IMR-90 (cell line): ENCODE measurements around the gene RAB6C. TPM values are rescaled to one million over a fixed set of nuclear protein-coding genes. Genes with fewer than 3 reads are reported as not detected.

Experiments
- ATAC-seq: fragments of 200-7000 bp; cut with Tn5 transposase; 2 replicates; pipeline ENCODE4 v1.9.1; 2020; ENCODE audit warnings: low read depth, mild to moderate bottlenecking, moderate library complexity
- BruUV-seq: library from RNA; stranded (reverse); fragments of 400-500 nt; replicated peaks from 2 replicates; lab custom pipeline; 2021; lab: Mats Ljungman, UMichigan
- CTCF ChIA-PET: fragments of 300-600 bp; formaldehyde crosslinking; extraction: SDS; loops from one replicate; lab custom pipeline; 2021; ENCODE audit warnings: antibody characterized with exemption; lab: Yijun Ruan, JAX
- POLR2A ChIA-PET: fragments of 300-600 bp; sonication (Branson Sonifier 250); formaldehyde crosslinking; loops from one replicate; lab custom pipeline; 2022; ENCODE audit warnings: antibody characterized with exemption; ENCODE audit not compliant: unreplicated experiment; lab: Charles Lee
- DNase-seq: peaks from one replicate; pipeline ENCODE4 v3.0.0; 2013
- H2AFZ ChIP-seq: replicated peaks from 2 replicates; pipeline ENCODE3; 2013; ENCODE audit warnings: low read length, mild to moderate bottlenecking; ENCODE audit not compliant: poor library complexity
- H2AK5ac ChIP-seq: 2 replicates; pipeline ENCODE4 v1.6.1; 2013; ENCODE audit warnings: low read depth, low read length, inconsistent platforms
- H2AK9ac ChIP-seq: replicated peaks from 2 replicates; pipeline ENCODE3; 2013; ENCODE audit warnings: mild to moderate bottlenecking, low read depth, low read length, moderate library complexity; ENCODE audit not compliant: poor library complexity
- H2BK120ac ChIP-seq: 2 replicates; pipeline ENCODE4 v1.6.1; 2013; ENCODE audit warnings: low read depth, low read length, inconsistent platforms
- H2BK15ac ChIP-seq: 3 replicates; pipeline ENCODE4 v1.6.1; 2013; ENCODE audit warnings: low read depth, low read length, inconsistent platforms
- H2BK20ac ChIP-seq: 2 replicates; pipeline ENCODE4 v1.6.1; 2013; ENCODE audit warnings: low read depth, mild to moderate bottlenecking, inconsistent platforms, low read length, moderate library complexity
- H2BK5ac ChIP-seq: 2 replicates; pipeline ENCODE4 v1.6.1; 2013; ENCODE audit warnings: mild to moderate bottlenecking, low read depth, low read length, inconsistent platforms; ENCODE audit not compliant: poor library complexity, severe bottlenecking
- H3K14ac ChIP-seq: replicated peaks from 2 replicates; pipeline ENCODE4 v1.6.1; 2013; ENCODE audit warnings: low read depth, low read length, inconsistent platforms
- H3K18ac ChIP-seq: 2 replicates; pipeline ENCODE4 v1.6.1; 2013; ENCODE audit warnings: low read depth, low read length, control low read depth
- H3K23ac ChIP-seq: 2 replicates; pipeline ENCODE4 v1.6.1; 2013; ENCODE audit warnings: low read depth, low read length, inconsistent platforms
- H3K27ac ChIP-seq: 2 replicates; pipeline ENCODE4 v1.5.1; 2013; ENCODE audit warnings: mild to moderate bottlenecking, control low read depth, low read length; ENCODE audit not compliant: insufficient read depth
- H3K27me3 ChIP-seq: 2 replicates; pipeline ENCODE4 v1.6.1; 2013; ENCODE audit warnings: low read length; ENCODE audit not compliant: control insufficient read depth, insufficient read depth
- H3K36me3 ChIP-seq: 2 replicates; pipeline ENCODE4 v1.6.1; 2013; ENCODE audit warnings: low read length, mixed read lengths; ENCODE audit not compliant: control insufficient read depth, insufficient read depth
- H3K4ac ChIP-seq: 2 replicates; pipeline ENCODE4 v1.6.1; 2013; ENCODE audit warnings: low read depth, low read length, inconsistent platforms
- H3K4me1 ChIP-seq: 2 replicates; pipeline ENCODE4 v1.6.1; 2013; ENCODE audit warnings: low read length, mixed read lengths; ENCODE audit not compliant: control insufficient read depth, insufficient read depth
- H3K4me2 ChIP-seq: 2 replicates; pipeline ENCODE4 v1.6.1; 2013; ENCODE audit warnings: low read depth, mild to moderate bottlenecking, control low read depth, low read length, moderate library complexity
- H3K4me3 ChIP-seq: 2 replicates; pipeline ENCODE4 v1.5.1; 2013; ENCODE audit warnings: low read depth, mild to moderate bottlenecking, control low read depth, low read length, moderate library complexity; ENCODE audit not compliant: insufficient read depth
- H3K56ac ChIP-seq: 2 replicates; pipeline ENCODE4 v1.6.1; 2013; ENCODE audit warnings: low read length, inconsistent platforms; ENCODE audit not compliant: insufficient read depth; ENCODE audit errors: extremely low read depth
- H3K79me1 ChIP-seq, 2 experiments: 2 replicates each; pipeline ENCODE4 v1.6.1; 2013; ENCODE audit warnings: low read length in 2 of 2, inconsistent platforms in 1 of 2, low read depth in 1 of 2
- H3K9ac ChIP-seq: 2 replicates; pipeline ENCODE4 v1.6.1; 2013; ENCODE audit warnings: low read depth, low read length, control low read depth
- H3K9me1 ChIP-seq: 2 replicates; pipeline ENCODE4 v1.6.1; 2013; ENCODE audit warnings: low read length, inconsistent platforms; ENCODE audit not compliant: insufficient read depth
- H3K9me3 ChIP-seq: 2 replicates; pipeline ENCODE4 v1.6.1; 2013; ENCODE audit warnings: low read length; ENCODE audit not compliant: control insufficient read depth, insufficient read depth
- H4K20me1 ChIP-seq: 2 replicates; pipeline ENCODE4 v1.6.1; 2013; ENCODE audit warnings: low read length, inconsistent platforms; ENCODE audit not compliant: insufficient read depth
- H4K5ac ChIP-seq: 2 replicates; pipeline ENCODE4 v1.6.1; 2013; ENCODE audit warnings: mild to moderate bottlenecking, low read depth, low read length, control low read depth
- H4K8ac ChIP-seq, 2 experiments: 2 replicates each; pipeline ENCODE4 v1.6.1; 2013; ENCODE audit warnings: low read depth in 2 of 2, low read length in 2 of 2, control low read depth in 1 of 2, inconsistent platforms in 1 of 2
- H4K91ac ChIP-seq: 2 replicates; pipeline ENCODE4 v1.6.1; 2013; ENCODE audit warnings: low read depth, low read length, inconsistent platforms; ENCODE audit not compliant: insufficient read depth
- MAFK ChIP-seq: IDR thresholded peaks from 2 replicates; pipeline ENCODE4 v1.6.1; 2012; ENCODE audit warnings: low read depth, low read length, improper control_type of control experiment
- NFE2L2 ChIP-seq: fragments of 150-350 bp; IDR thresholded peaks from 2 replicates; pipeline ENCODE4 v1.6.1; 2016; ENCODE audit warnings: low read depth, mild to moderate bottlenecking, low read length
- RCOR1 ChIP-seq: IDR thresholded peaks from 2 replicates; pipeline ENCODE4 v1.6.1; 2012; ENCODE audit warnings: mild to moderate bottlenecking, low read length, improper control_type of control experiment; ENCODE audit not compliant: insufficient replicate concordance
- SMC3 ChIP-seq: fragments of 150-350 bp; IDR thresholded peaks from 2 replicates; pipeline ENCODE4 v1.6.1; 2016; ENCODE audit warnings: low read depth, mild to moderate bottlenecking, antibody characterized with exemption, low read length, moderate library complexity
- USF2 ChIP-seq: fragments of 150-350 bp; IDR thresholded peaks from 2 replicates; pipeline ENCODE4 v1.6.1; 2017; ENCODE audit warnings: mild to moderate bottlenecking, antibody characterized with exemption, low read length, low read depth
- WGBS, 2 experiments: methylation state at CpG; one replicate each; pipeline versions ENCODE4 v1.1.5 to v1.1.7; 2013; ENCODE audit warnings: missing lambda C conversion rate in 2 of 2; ENCODE audit not compliant: insufficient read length in 1 of 2; ENCODE audit errors: extremely low coverage in 2 of 2; 5-methylcytosine and 5-hydroxymethylcytosine counted together
- dilution Hi-C: fragments of 300-500 bp; cut with HindIII; formaldehyde crosslinking; loops from one replicate; pipeline ENCODE4 v1.14.3; 2018; ENCODE audit warnings: low sequenced_read_pairs; ENCODE audit not compliant: unreplicated experiment
- in situ Hi-C: fragments of 300-500 bp; cut with MboI; formaldehyde crosslinking; loops from 3 replicates; pipeline ENCODE4 v1.14.3; 2019; ENCODE audit warnings: low sequenced_read_pairs, inconsistent platforms, mixed read lengths
- intact Hi-C: fragments of 100-400 bp; cut with micrococcal nuclease; formaldehyde crosslinking; loops from 2 replicates; pipeline ENCODE4 v1.10.0; 2022
- polyA plus RNA-seq, 3 experiments: library from polyadenylated mRNA; depleted of rRNA; stranded (reverse); fragments of >200 nt; gene quantifications; 2 replicates each; pipeline ENCODE4 v1.2.3, GENCODE V29; 2012; ENCODE audit warnings: low replicate concordance in 1 of 3
- total RNA-seq: library from RNA; depleted of rRNA; stranded (reverse); fragments of >200 nt; gene quantifications from 2 replicates; pipeline ENCODE4 v1.2.3, GENCODE V29; 2012
- TF ChIP-seq, protein P1 (sequence below): fragments of 150-350 bp; IDR thresholded peaks from 2 replicates; pipeline ENCODE4 v1.6.1; 2016; ENCODE audit warnings: low read depth, mild to moderate bottlenecking, low read length, moderate library complexity, borderline replicate concordance

RAB6C gene
- total and polyA plus RNA-seq, 2 of the 4 experiments (the other 2 are of a cell fraction): not detected

GRCh38 chr2:129936334-129936934, 43.0 kb upstream of the RAB6C start:
- no peak overlapping the region for H2BK20ac ChIP-seq
- H3K9me1 ChIP-seq: no peaks in the 10 kb centered on the region
- H3K23ac ChIP-seq: no peak overlapping the region
- H2AK5ac ChIP-seq: no peak overlapping the region
- no peak overlapping the region for H3K56ac ChIP-seq
- no peak overlapping the region for H3K14ac ChIP-seq
- H2AFZ ChIP-seq: no peak overlapping the region
- no peak overlapping the region for H3K4me2 ChIP-seq
- no peak overlapping the region for H2AK9ac ChIP-seq
- no peak overlapping the region for H4K8ac ChIP-seq
- CTCF ChIA-PET: no interaction called here
- no peaks in the 10 kb centered on the region for H3K27me3 ChIP-seq
- TF ChIP-seq MAFK (no peak), RCOR1 (no peak), USF2 (no peak), SMC3 (no peak), NFE2L2 (no peak)
- TF ChIP-seq, protein P1, sequence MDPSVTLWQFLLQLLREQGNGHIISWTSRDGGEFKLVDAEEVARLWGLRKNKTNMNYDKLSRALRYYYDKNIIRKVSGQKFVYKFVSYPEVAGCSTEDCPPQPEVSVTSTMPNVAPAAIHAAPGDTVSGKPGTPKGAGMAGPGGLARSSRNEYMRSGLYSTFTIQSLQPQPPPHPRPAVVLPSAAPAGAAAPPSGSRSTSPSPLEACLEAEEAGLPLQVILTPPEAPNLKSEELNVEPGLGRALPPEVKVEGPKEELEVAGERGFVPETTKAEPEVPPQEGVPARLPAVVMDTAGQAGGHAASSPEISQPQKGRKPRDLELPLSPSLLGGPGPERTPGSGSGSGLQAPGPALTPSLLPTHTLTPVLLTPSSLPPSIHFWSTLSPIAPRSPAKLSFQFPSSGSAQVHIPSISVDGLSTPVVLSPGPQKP: no peak
- BruUV-seq: no TSS peak
- H4K20me1 ChIP-seq: no peaks in the 10 kb centered on the region
- no peak overlapping the region for H2BK15ac ChIP-seq
- no peak overlapping the region for H3K4me3 ChIP-seq
- H3K4me1 ChIP-seq: no peaks in the 10 kb centered on the region
- H4K5ac ChIP-seq: no peak overlapping the region
- H3K9ac ChIP-seq: no peak overlapping the region
- no peak overlapping the region for H3K27ac ChIP-seq
- intact Hi-C loops: no loop called here
- H2BK120ac ChIP-seq: no peak overlapping the region
- POLR2A ChIA-PET: no interaction called here
- no peaks in the 10 kb centered on the region for H3K79me1 ChIP-seq
- dilution Hi-C loops: no loop called here
- WGBS, 2 experiments: no CpG with 5 or more reads among the region's 9 CpGs
- ATAC-seq (no peak), DNase-seq (no peak)
- in situ Hi-C loops: no loop called here
- H4K91ac ChIP-seq: no peak overlapping the region
- H3K4ac ChIP-seq: no peak overlapping the region
- H2BK5ac ChIP-seq: no peak overlapping the region
- H3K9me3 ChIP-seq: no peaks in the 10 kb centered on the region
- H3K18ac ChIP-seq: no peak overlapping the region
- H3K36me3 ChIP-seq: no peaks in the 10 kb centered on the region
